ENCODE results near the gene RAD51B. TPM values are rescaled to one million over a fixed set of nuclear protein-coding genes. Genes with fewer than 3 reads are reported as not detected.

Gene RAD51B
- total and polyA plus RNA-seq, 7 donors: 2.4 to 24.4 (median 7.1) TPM

- H3K27ac ChIP-seq: peak overlapping the region in 2 of 4 donors; percentile 63 to 67
- 5 to 19% methylated on average over 13 of the region's 13 CpGs for WGBS, 2 donors
- intact Hi-C loops (cut with DNase I): no loop called here
- H3K4me3 ChIP-seq: peak overlapping the region; percentile 75 to 88 (median 78)
- TF ChIP-seq EP300 (IDR thresholded peaks at IDR 0.05): no peak
- no peak for TF ChIP-seq POLR2AphosphoS5 (IDR thresholded peaks at IDR 0.05)
- no peak for TF ChIP-seq POLR2A (IDR thresholded peaks at IDR 0.05)
- no peak for TF ChIP-seq CTCF (IDR thresholded peaks at IDR 0.05)
- DNase-seq: no peak
- H3K36me3 ChIP-seq: peaks cover 0 to under 1% (median 0%) of the 10 kb centered on the region in 4 donors
- no peaks in the 10 kb centered on the region for H3K27me3 ChIP-seq
- no peaks in the 10 kb centered on the region for H3K9me3 ChIP-seq
- H3K4me1 ChIP-seq: peaks cover 0 to 19% (median 12%) of the 10 kb centered on the region in 4 donors
Measured at GRCh38 chr14:67820428-67820971, 921 bp downstream of the RAD51B start.

- Histone ChIP-seq H3K27ac (no peak overlapping the region), H3K36me3 (peaks cover 0 to 6% (median 0%) of the 10 kb centered on the region in 4 donors), H3K27me3 (no peaks in the 10 kb centered on the region), H3K9me3 (no peaks in the 10 kb centered on the region), H3K4me1 (peaks cover 0 to 15% (median 7%) of the 10 kb centered on the region in 4 donors), H3K4me3 (no peak overlapping the region)
- TF ChIP-seq POLR2A (IDR thresholded peaks at IDR 0.05) (no peak), POLR2AphosphoS5 (IDR thresholded peaks at IDR 0.05) (no peak), EP300 (IDR thresholded peaks at IDR 0.05) (no peak), CTCF (IDR thresholded peaks at IDR 0.05) (no peak)
- DNase-seq: no peak
- intact Hi-C loops (cut with DNase I): no loop called here
Measured at GRCh38 chr14:67821121-67821520, 1.5 kb downstream of the RAD51B start.

- Histone ChIP-seq H3K9me3 (no peaks in the 10 kb centered on the region), H3K4me1 (no peaks in the 10 kb centered on the region), H3K27ac (no peak overlapping the region), H3K4me3 (no peak overlapping the region), H3K27me3 (no peaks in the 10 kb centered on the region), H3K36me3 (peaks cover 0 to 2% (median 0%) of the 10 kb centered on the region in 4 donors)
- 17 to 70% methylated on average over 8 of the region's 8 CpGs for WGBS, 2 donors
- intact Hi-C loops (cut with DNase I): loop anchor here (10.0 kb wide), 1 partner anchor 1284 kb away; no protein-coding TSS in a partner anchor
- TF ChIP-seq POLR2A (IDR thresholded peaks at IDR 0.05) (no peak), CTCF (IDR thresholded peaks at IDR 0.05) (no peak), POLR2AphosphoS5 (IDR thresholded peaks at IDR 0.05) (no peak), EP300 (IDR thresholded peaks at IDR 0.05) (no peak)
- no peak for DNase-seq
Measured at GRCh38 chr14:67831113-67831512, 11.5 kb downstream of the RAD51B start.

GRCh38 chr14:67833403-67833802, 13.8 kb downstream of the RAD51B start:
- H3K36me3 ChIP-seq: no peaks in the 10 kb centered on the region
- no peak for TF ChIP-seq POLR2A (IDR thresholded peaks at IDR 0.05)
- no peak for TF ChIP-seq CTCF (IDR thresholded peaks at IDR 0.05)
- no peak for TF ChIP-seq POLR2AphosphoS5 (IDR thresholded peaks at IDR 0.05)
- no peak for TF ChIP-seq EP300 (IDR thresholded peaks at IDR 0.05)
- H3K27ac ChIP-seq: no peak overlapping the region
- no peaks in the 10 kb centered on the region for H3K9me3 ChIP-seq
- H3K27me3 ChIP-seq: no peaks in the 10 kb centered on the region
- 93 to 94% methylated on average over 1 of the region's 1 CpG for WGBS, 2 donors
- no peaks in the 10 kb centered on the region for H3K4me1 ChIP-seq
- DNase-seq: no peak
- intact Hi-C loops (cut with DNase I): loop anchor here (10.0 kb wide), 1 partner anchor 1281 kb away; no protein-coding TSS in a partner anchor
- H3K4me3 ChIP-seq: no peak overlapping the region

- intact Hi-C loops (cut with DNase I): loop anchor here (5.0 to 10.0 kb wide), 4 partner anchors 97 to 1279 kb away; no protein-coding TSS in a partner anchor
- TF ChIP-seq CTCF (IDR thresholded peaks at IDR 0.05) (no peak), POLR2AphosphoS5 (IDR thresholded peaks at IDR 0.05) (no peak), EP300 (IDR thresholded peaks at IDR 0.05) (no peak), POLR2A (IDR thresholded peaks at IDR 0.05) (no peak)
- no peaks in the 10 kb centered on the region for H3K4me1 ChIP-seq
- H3K27ac ChIP-seq: no peak overlapping the region
- no peaks in the 10 kb centered on the region for H3K36me3 ChIP-seq
- DNase-seq: no peak
- H3K27me3 ChIP-seq: no peaks in the 10 kb centered on the region
- no peaks in the 10 kb centered on the region for H3K9me3 ChIP-seq
- no peak overlapping the region for H3K4me3 ChIP-seq
Measured at GRCh38 chr14:67835596-67835995, 16.0 kb downstream of the RAD51B start.
